GM21515 (cell line): ENCODE measurements around the gene PPM1H.
A peak's percentile ranks its signal among the peaks of the same experiment; 100 is the strongest.
"Not testable (repeated sequence)": the region's sequence is repeated elsewhere in the genome, so short reads cannot be mapped to it uniquely, and the experiment has no call there.

Experiments
- ATAC-seq: cut with Tn5 transposase; IDR thresholded peaks from one replicate; pipeline ENCODE4 v1.9.1; 2021; ENCODE audit not compliant: unreplicated experiment

The PPM1H gene

GRCh38 chr12:62934799-62935674 lies at the start of gene PPM1H:
Gene PPM1H, minus strand, starts transcription at chr12:62935150. Its CDS starts 414 bp downstream, at chr12:62934736.
- peak; percentile 71 for ATAC-seq

- no peak for ATAC-seq
Observed at GRCh38 chr12:62983594-62983993, 48.6 kb upstream of the PPM1H start.

GRCh38 chr12:62978768-62979167 lies 43.8 kb upstream of the PPM1H start:
- no peak for ATAC-seq

- ATAC-seq, result no peak
Observed at GRCh38 chr12:62977883-62978282, 42.9 kb upstream of the PPM1H start.

- ATAC-seq, result no peak
Observed at GRCh38 chr12:62977418-62977817, 42.5 kb upstream of the PPM1H start.

GRCh38 chr12:62976110-62976662 lies 41.2 kb upstream of the PPM1H start:
- no peak for ATAC-seq

- no peak for ATAC-seq
Observed at GRCh38 chr12:62971769-62972525, 37.0 kb upstream of the PPM1H start.

GRCh38 chr12:62969695-62970094 lies 34.7 kb upstream of the PPM1H start:
- ATAC-seq, result no peak

- no peak for ATAC-seq
Observed at GRCh38 chr12:62967701-62968100, 32.8 kb upstream of the PPM1H start.

- no peak for ATAC-seq
Observed at GRCh38 chr12:62966990-62967506, 32.1 kb upstream of the PPM1H start.

GRCh38 chr12:62966446-62966989 lies 31.6 kb upstream of the PPM1H start:
- ATAC-seq, result not testable (repeated sequence)

GRCh38 chr12:62965700-62966099 lies 30.8 kb upstream of the PPM1H start:
- ATAC-seq, result not testable (repeated sequence)

GRCh38 chr12:62965242-62965641 lies 30.3 kb upstream of the PPM1H start:
- not testable (repeated sequence) for ATAC-seq

GRCh38 chr12:62963486-62964041 lies 28.6 kb upstream of the PPM1H start:
- ATAC-seq, result no peak

- no peak for ATAC-seq
Observed at GRCh38 chr12:62960324-62960723, 25.4 kb upstream of the PPM1H start.

- no peak for ATAC-seq
Observed at GRCh38 chr12:62959745-62960144, 24.8 kb upstream of the PPM1H start.

- no peak for ATAC-seq
Observed at GRCh38 chr12:62957233-62957953, 22.4 kb upstream of the PPM1H start.

GRCh38 chr12:62955678-62956077 lies 20.7 kb upstream of the PPM1H start:
- ATAC-seq, result no peak

- no peak for ATAC-seq
Observed at GRCh38 chr12:62950317-62950716, 15.4 kb upstream of the PPM1H start.

- ATAC-seq, result no peak
Observed at GRCh38 chr12:62948123-62948522, 13.2 kb upstream of the PPM1H start.
